Astrocyte of the cerebellum (primary cell): ENCODE data around the gene OR5A1.
"Not testable (repeated sequence)": the region's sequence is repeated elsewhere in the genome, so short reads cannot be mapped to it uniquely, and the experiment has no call there.

Source experiments
- DNase-seq: peaks from one replicate; pipeline ENCODE4 v3.0.0-alpha.2; 2011; ENCODE audit warnings: low read depth
- H3K4me3 ChIP-seq: 2 replicates; pipeline ENCODE4 v1.5.1; 2011; ENCODE audit warnings: mild to moderate bottlenecking, low read depth, low read length, moderate library complexity
- in situ Hi-C: cut with HindIII; loops from 2 replicates; pipeline ENCODE4 v1.10.0; 2017; ENCODE audit warnings: low sequenced_read_pairs
- TF ChIP-seq, protein P1 (sequence below): IDR thresholded peaks from 2 replicates; pipeline ENCODE4 v1.5.1; 2012; ENCODE audit warnings: low read length, low read depth, moderate library complexity, mild to moderate bottlenecking; ENCODE audit errors: missing control alignments

Gene OR5A1

DNA sequence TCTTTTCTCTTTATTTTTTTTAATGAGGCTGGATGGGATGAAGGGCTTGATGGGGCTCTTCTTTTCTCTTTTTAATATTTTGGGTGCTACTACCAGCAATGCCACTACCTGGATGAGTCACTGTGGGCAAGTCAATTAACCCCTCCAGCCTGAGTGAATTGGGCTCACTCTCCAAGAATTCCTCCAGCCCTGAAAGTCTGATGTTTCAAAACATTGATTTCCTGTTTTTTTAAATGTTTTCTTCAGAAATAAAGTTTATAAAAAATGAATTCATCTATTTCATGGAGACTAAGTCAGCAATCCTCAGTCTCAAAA lies 9.2 kb upstream of the OR5A1 start:
- TF ChIP-seq, protein P1, sequence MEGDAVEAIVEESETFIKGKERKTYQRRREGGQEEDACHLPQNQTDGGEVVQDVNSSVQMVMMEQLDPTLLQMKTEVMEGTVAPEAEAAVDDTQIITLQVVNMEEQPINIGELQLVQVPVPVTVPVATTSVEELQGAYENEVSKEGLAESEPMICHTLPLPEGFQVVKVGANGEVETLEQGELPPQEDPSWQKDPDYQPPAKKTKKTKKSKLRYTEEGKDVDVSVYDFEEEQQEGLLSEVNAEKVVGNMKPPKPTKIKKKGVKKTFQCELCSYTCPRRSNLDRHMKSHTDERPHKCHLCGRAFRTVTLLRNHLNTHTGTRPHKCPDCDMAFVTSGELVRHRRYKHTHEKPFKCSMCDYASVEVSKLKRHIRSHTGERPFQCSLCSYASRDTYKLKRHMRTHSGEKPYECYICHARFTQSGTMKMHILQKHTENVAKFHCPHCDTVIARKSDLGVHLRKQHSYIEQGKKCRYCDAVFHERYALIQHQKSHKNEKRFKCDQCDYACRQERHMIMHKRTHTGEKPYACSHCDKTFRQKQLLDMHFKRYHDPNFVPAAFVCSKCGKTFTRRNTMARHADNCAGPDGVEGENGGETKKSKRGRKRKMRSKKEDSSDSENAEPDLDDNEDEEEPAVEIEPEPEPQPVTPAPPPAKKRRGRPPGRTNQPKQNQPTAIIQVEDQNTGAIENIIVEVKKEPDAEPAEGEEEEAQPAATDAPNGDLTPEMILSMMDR: no peak
- no peak for DNase-seq
- in situ Hi-C loops: no loop called here
- H3K4me3 ChIP-seq: no peak overlapping the region

DNA sequence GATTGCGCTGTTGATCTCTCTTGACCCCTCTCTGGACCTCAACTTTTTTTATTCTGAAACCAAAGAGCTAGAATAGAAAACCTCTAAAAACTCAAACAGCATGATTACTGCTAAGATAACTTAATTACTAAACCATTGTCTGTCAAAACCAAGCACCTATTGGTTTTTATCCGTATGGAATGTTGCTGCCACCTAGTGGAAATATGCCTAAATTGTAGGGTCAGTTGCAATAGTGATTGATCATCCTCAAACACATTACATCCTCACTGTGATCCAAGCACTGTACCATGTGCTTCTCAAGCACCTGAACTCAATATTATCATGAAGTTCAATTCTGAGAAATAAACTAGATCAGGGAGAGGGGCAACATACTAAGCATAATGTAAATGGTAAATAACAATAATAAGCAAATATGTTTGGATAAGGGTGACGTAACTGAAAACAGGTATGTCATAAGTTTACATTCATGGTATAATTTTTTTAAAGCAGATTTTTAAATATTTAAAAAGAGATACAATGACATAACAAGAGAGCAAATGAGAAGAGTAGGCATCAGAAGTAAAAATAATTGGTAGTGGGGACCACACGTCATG lies 6.2 kb upstream of the OR5A1 start:
- DNase-seq: peak; percentile 12
- TF ChIP-seq, protein P1: peak; percentile 55
- in situ Hi-C loops: no loop called here
- no peak overlapping the region for H3K4me3 ChIP-seq

DNA sequence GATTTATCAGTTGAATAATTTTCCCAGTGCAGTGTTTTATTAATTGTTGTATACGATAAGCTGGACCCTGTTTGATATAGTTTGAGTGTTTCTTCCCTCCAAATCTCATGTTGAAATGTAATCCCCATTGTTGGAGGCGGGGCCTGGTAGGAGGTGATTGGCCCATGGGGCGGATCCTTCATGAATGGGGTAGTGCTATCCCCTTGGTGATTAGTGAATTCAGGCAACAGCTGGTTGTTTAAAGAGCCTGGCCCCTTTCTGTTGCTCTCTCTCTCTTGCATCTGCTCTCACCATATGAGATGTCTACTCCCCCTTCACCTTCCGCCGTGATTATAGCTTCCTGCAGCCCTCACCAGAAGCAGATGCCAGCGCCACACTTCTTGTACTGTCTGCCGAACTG lies 1.5 kb downstream of the OR5A1 start:
- in situ Hi-C loops: no loop called here
- DNase-seq: no peak
- TF ChIP-seq, protein P1: no peak
- H3K4me3 ChIP-seq: no peak overlapping the region

DNA sequence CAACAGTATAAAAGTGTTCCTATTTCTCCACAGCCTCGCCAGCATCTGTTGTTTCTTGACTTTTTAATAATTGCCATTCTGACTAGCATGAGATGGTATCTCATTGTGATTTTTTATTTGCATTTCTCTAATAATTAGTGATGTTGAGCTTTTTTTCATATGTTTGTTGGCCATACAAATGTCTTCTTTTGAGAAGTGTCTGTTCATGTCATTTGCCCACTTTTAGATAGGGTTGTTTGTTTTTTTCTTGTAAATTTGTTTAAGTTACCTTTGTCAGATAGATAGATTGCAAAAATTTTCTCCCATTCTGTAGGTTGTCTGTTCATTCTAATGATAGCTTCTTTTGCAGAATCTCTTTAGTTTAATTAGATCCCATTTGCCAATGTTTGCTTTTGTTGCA lies 9.4 kb downstream of the OR5A1 start:
- DNase-seq, H3K4me3 ChIP-seq, in situ Hi-C loops: not testable (repeated sequence)

DNA sequence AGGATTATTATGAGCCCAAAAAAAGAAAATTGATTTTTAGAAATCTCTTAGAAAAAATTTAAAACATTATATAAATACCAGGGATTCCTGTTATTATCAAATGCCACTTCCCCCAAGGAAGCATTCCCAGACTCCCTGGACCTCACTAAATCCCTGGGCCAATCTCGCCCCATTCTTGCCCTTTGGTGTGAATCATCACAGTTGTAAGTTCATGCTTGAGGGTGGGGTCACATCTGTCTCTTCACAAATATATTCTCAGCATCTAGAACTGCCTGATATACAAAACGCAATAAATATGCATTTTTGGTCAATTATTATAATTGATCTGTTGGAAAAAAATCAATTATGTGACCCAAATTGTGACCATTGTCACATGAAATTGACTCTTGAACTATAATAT lies 12.2 kb downstream of the OR5A1 start:
- no peak for DNase-seq
- TF ChIP-seq, protein P1: no peak
- in situ Hi-C loops: no loop called here
- no peak overlapping the region for H3K4me3 ChIP-seq

DNA sequence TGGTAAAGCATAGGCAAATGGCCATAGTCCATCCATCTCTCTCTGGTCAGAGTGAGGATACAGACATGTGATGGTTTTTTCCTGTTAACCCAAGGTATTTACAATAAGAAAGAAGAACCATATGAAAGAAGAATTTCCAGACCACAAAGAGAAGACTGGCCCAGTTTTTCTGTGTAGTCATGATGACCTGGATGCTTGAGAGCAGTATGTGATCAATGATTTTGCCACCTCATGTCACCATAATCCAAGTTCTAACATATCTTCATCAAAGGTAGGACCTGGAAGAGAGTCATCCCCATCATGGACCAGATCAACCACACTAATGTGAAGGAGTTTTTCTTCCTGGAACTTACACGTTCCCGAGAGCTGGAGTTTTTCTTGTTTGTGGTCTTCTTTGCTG lies 20.4 kb downstream of the OR5A1 start, which contains the start of gene OR4D6:
Gene OR4D6 (plus strand): TSS at position 301 of the 400 bp plus-strand sequence. CDS start 0 bp downstream, at position 301.
- no peak for DNase-seq
- in situ Hi-C loops: no loop called here
- TF ChIP-seq, protein P1: no peak
- no peak within 1 kb of the TSS for H3K4me3 ChIP-seq

DNA sequence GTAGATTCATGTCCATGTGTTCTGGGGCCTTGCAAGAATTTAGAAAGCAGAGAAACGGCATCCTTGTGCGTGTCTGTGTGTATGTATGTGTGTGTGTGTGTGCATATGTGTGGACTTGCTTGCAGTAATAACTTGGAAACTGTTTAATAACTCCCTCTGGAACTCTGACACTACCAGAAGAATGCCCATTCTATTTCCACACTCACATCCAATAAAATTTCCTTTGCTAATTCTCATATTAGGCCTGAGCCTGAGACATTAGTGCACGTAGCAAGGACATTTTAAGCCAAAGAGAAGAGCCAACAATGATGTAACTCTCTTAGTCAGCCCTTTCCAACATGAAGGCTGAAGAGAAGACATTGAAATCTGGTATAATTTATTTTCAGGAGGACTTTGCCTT lies 23.6 kb downstream of the OR5A1 start:
- TF ChIP-seq, protein P1: no peak
- in situ Hi-C loops: no loop called here
- H3K4me3 ChIP-seq: no peak overlapping the region
- DNase-seq: no peak
